B cell (primary cell): ENCODE measurements around the gene CFAP65. TPM values are rescaled to one million over a fixed set of nuclear protein-coding genes. Genes with fewer than 3 reads are reported as not detected.

ENCODE experiments used
- ATAC-seq: fragments of 200-7000 bp; cut with Tn5 transposase; one replicate; pipeline ENCODE4 v1.10.0; 2021; ENCODE audit warnings: low read depth, mild to moderate bottlenecking, moderate number of reproducible peaks, moderate library complexity
- CTCF ChIA-PET: fragments of 350-600 bp; sonication (Branson Sonifier 250); formaldehyde crosslinking; loops from one replicate; lab custom pipeline; 2021; ENCODE audit warnings: antibody characterized with exemption, inconsistent platforms; lab: Charles Lee
- POLR2A ChIA-PET: fragments of 350-600 bp; sonication (Branson Sonifier 250); formaldehyde crosslinking; loops from one replicate; lab custom pipeline; 2021; ENCODE audit warnings: antibody characterized with exemption; lab: Charles Lee
- DNase-seq: peaks from one replicate; pipeline ENCODE4 v3.0.0; 2013
- H2AFZ ChIP-seq: 2 replicates; pipeline ENCODE4 v1.6.1; 2012; ENCODE audit warnings: mild to moderate bottlenecking, low read depth, low read length; ENCODE audit not compliant: insufficient read depth, poor library complexity, severe bottlenecking
- H3K27ac ChIP-seq, 2 donors: 1 replicate in 1 of 2; 2 replicates in 1 of 2; pipeline ENCODE4 v1.5.1; 2012 to 2013; ENCODE audit warnings: low read length in 2 of 2, mild to moderate bottlenecking in 2 of 2, moderate library complexity in 1 of 2
- H3K27me3 ChIP-seq, 4 experiments: fragments of 200-600 bp in 1 of 4; sonication (generic) in 1 of 4; replicated peaks in 1 of 4; 1 replicate in 2 of 4; 2 replicates in 2 of 4; pipeline versions ENCODE4 v1.6.1 to v1.7.0; 2013 to 2016; ENCODE audit warnings: low read length in 3 of 4, mild to moderate bottlenecking in 2 of 4, mixed read lengths in 1 of 4, moderate library complexity in 1 of 4; ENCODE audit not compliant: insufficient read depth in 4 of 4, control insufficient read depth in 3 of 4; ENCODE audit errors: control extremely low read depth in 1 of 4
- H3K36me3 ChIP-seq, 2 experiments: replicated peaks in 1 of 2; 1 replicate in 1 of 2; 2 replicates in 1 of 2; pipeline versions ENCODE4 v1.6.1 to v1.7.1; 2013; ENCODE audit warnings: low read length in 1 of 2; ENCODE audit not compliant: insufficient read depth in 2 of 2, control insufficient read depth in 1 of 2; ENCODE audit errors: control extremely low read depth in 1 of 2, extremely low read depth in 1 of 2
- H3K4me1 ChIP-seq, 2 donors: fragments of 200-600 bp in 1 of 2; sonication (generic) in 1 of 2; 1 replicate in 1 of 2; 2 replicates in 1 of 2; pipeline versions ENCODE4 v1.5.1 to v1.6.1; 2013 to 2017; ENCODE audit warnings: low read length in 2 of 2; ENCODE audit not compliant: control insufficient read depth in 2 of 2, insufficient read depth in 2 of 2
- H3K4me2 ChIP-seq: replicated peaks from 2 replicates; pipeline ENCODE3; 2012; ENCODE audit warnings: mild to moderate bottlenecking, low read depth, low read length; ENCODE audit not compliant: poor library complexity, severe bottlenecking
- H3K4me3 ChIP-seq, 5 experiments: fragments of 200-600 bp in 1 of 5; sonication (generic) in 1 of 5; 1 replicate in 3 of 5; 2 replicates in 2 of 5; pipeline versions ENCODE4 v1.5.1 to v1.7.0; 2011 to 2016; ENCODE audit warnings: low read length in 4 of 5, mild to moderate bottlenecking in 4 of 5, low read depth in 2 of 5, control low read depth in 1 of 5, moderate library complexity in 1 of 5; ENCODE audit not compliant: insufficient read depth in 1 of 5; ENCODE audit errors: control extremely low read depth in 1 of 5, extremely low read depth in 1 of 5
- H3K79me2 ChIP-seq: fragments of 200-600 bp; sonication (generic); one replicate; pipeline ENCODE4 v1.6.0; 2016; ENCODE audit warnings: low read length; ENCODE audit not compliant: control insufficient read depth, insufficient read depth
- H3K9ac ChIP-seq: fragments of 200-600 bp; sonication (generic); 2 replicates; pipeline ENCODE4 v1.6.1; 2017; ENCODE audit warnings: mild to moderate bottlenecking, low read length, moderate library complexity
- H3K9me3 ChIP-seq, 3 donors: one replicate each; pipeline versions ENCODE4 v1.6.1 to v1.7.1; 2013; ENCODE audit warnings: low read length in 2 of 3; ENCODE audit not compliant: control insufficient read depth in 2 of 3, insufficient read depth in 1 of 3; ENCODE audit errors: control extremely low read depth in 1 of 3
- H4K20me1 ChIP-seq: 2 replicates; pipeline ENCODE4 v1.6.0; 2012; ENCODE audit warnings: mild to moderate bottlenecking, low read length; ENCODE audit not compliant: insufficient read depth, control insufficient read depth, poor library complexity, severe bottlenecking
- H3K27ac Mint-ChIP-seq: one replicate; pipeline ENCODE4 v1.8.0; 2021; ENCODE audit warnings: mixed read lengths
- H3K27me3 Mint-ChIP-seq: one replicate; pipeline ENCODE4 v1.8.0; 2021; ENCODE audit warnings: mixed read lengths
- H3K4me1 Mint-ChIP-seq: one replicate; pipeline ENCODE4 v1.8.0; 2021; ENCODE audit warnings: mixed read lengths
- H3K4me3 Mint-ChIP-seq: one replicate; pipeline ENCODE4 v1.8.0; 2021; ENCODE audit warnings: mixed read lengths
- H3K9me3 Mint-ChIP-seq: one replicate; pipeline ENCODE4 v1.8.0; 2022; ENCODE audit warnings: mixed read lengths; ENCODE audit not compliant: insufficient read depth
- CTCF ChIP-seq: fragments of 200-600 bp; IDR thresholded peaks from one replicate; pipeline ENCODE4 v1.8.0; 2022; ENCODE audit warnings: antibody characterized with exemption, mild to moderate bottlenecking
- EZH2 ChIP-seq: IDR thresholded peaks from 2 replicates; pipeline ENCODE4 v1.6.1; 2012; ENCODE audit warnings: borderline replicate concordance, low read depth, mild to moderate bottlenecking, moderate library complexity, low read length; ENCODE audit not compliant: insufficient read depth, poor library complexity, severe bottlenecking
- WGBS: methylation state at CpG from one replicate; pipeline ENCODE4 v1.1.5; 2013; ENCODE audit warnings: missing lambda C conversion rate; ENCODE audit not compliant: insufficient coverage; 5-methylcytosine and 5-hydroxymethylcytosine counted together
- intact Hi-C: fragments of 100-400 bp; cut with micrococcal nuclease; formaldehyde crosslinking; loops from one replicate; pipeline ENCODE4 v1.10.0; 2022
- polyA plus RNA-seq: library from polyadenylated mRNA; depleted of rRNA; stranded (reverse); fragments of >200 nt; gene quantifications from 2 replicates; pipeline ENCODE4 v1.2.3, GENCODE V29; 2012
- total RNA-seq, 2 donors: library from RNA; stranded (reverse); fragments of 120-200 nt in 1 of 2; gene quantifications; 1 replicate in 1 of 2; 2 replicates in 1 of 2; pipeline versions ENCODE4 v1.2.3 to v1.2.4, GENCODE V29; 2013 to 2022

Gene CFAP65
- total and polyA plus RNA-seq, 2 donors (not counting 1 experiment from before 2014, with no cell fraction given): not detected

GRCh38 chr2:219054956-219055903, 13.9 kb upstream of the CFAP65 start:
- ATAC-seq: no peak
- Mint-ChIP-seq H3K4me1 (peaks cover 21% of the 10 kb centered on the region), H3K4me3 (no peak overlapping the region), H3K9me3 (no peaks in the 10 kb centered on the region), H3K27ac (no peak overlapping the region), H3K27me3 (peaks cover 48% of the 10 kb centered on the region)
- Histone ChIP-seq H3K4me1 (peaks cover 30 to 32% of the 10 kb centered on the region in 2 donors), H3K27ac (no peak overlapping the region), H3K9me3 (no peaks in the 10 kb centered on the region), H2AFZ (no peak overlapping the region), H4K20me1 (no peaks in the 10 kb centered on the region), H3K79me2 (no peaks in the 10 kb centered on the region), H3K4me3 (no peak overlapping the region), H3K27me3 (peaks cover 0 to 62% (median 29%) of the 10 kb centered on the region in 4 experiments), H3K9ac (no peak overlapping the region), H3K4me2 (no peak overlapping the region), H3K36me3 (no peaks in the 10 kb centered on the region)
- no peak for TF ChIP-seq CTCF
- ChIA-PET POLR2A (no interaction called here), CTCF (interaction anchor here (1.5 to 9.5 kb wide), 3 partner anchors 11 to 100 kb away, joined by 5 to 117 read pairs (median 20); no protein-coding TSS in a partner anchor)
- intact Hi-C loops: loop anchor here (10.0 kb wide), 1 partner anchor 60 kb away; the partner anchor contains the start of gene CRYBA2
- WGBS: 90% methylated on average over 41 of the region's 43 CpGs
- DNase-seq: no peak

GRCh38 chr2:219049282-219049681, 8.0 kb upstream of the CFAP65 start:
- H3K27ac ChIP-seq: no peak overlapping the region
- H3K9ac ChIP-seq: no peak overlapping the region
- H4K20me1 ChIP-seq: no peaks in the 10 kb centered on the region
- no peaks in the 10 kb centered on the region for H3K9me3 ChIP-seq
- no peaks in the 10 kb centered on the region for H3K9me3 Mint-ChIP-seq
- H3K27me3 ChIP-seq: peaks cover 0 to 47% (median 15%) of the 10 kb centered on the region in 4 experiments
- H3K4me1 ChIP-seq: no peaks in the 10 kb centered on the region
- no peak for DNase-seq
- no peak overlapping the region for H3K27ac Mint-ChIP-seq
- WGBS: 91% methylated on average over 4 of the region's 6 CpGs
- no peak for ATAC-seq
- no peak for TF ChIP-seq CTCF
- no peak for TF ChIP-seq EZH2
- intact Hi-C loops: no loop called here
- H3K4me3 Mint-ChIP-seq: no peak overlapping the region
- H3K4me1 Mint-ChIP-seq: no peaks in the 10 kb centered on the region
- no peaks in the 10 kb centered on the region for H3K79me2 ChIP-seq
- no peak overlapping the region for H3K4me3 ChIP-seq
- no peak overlapping the region for H3K4me2 ChIP-seq
- H2AFZ ChIP-seq: no peak overlapping the region
- CTCF ChIA-PET: interaction anchor here (1.5 to 2.6 kb wide), 2 partner anchors 19 to 105 kb away, joined by 3 to 8 read pairs; no protein-coding TSS in a partner anchor
- no peaks in the 10 kb centered on the region for H3K36me3 ChIP-seq
- POLR2A ChIA-PET: no interaction called here
- H3K27me3 Mint-ChIP-seq: peaks cover 60% of the 10 kb centered on the region
